Measurements from ENCODE around the gene MRPL44. TPM values are rescaled to one million over a fixed set of nuclear protein-coding genes. Genes with fewer than 3 reads are reported as not detected.

The MRPL44 gene
- total and polyA plus RNA-seq, 11 donors = 20.7 to 54.2 (median 38.2) TPM

DNA sequence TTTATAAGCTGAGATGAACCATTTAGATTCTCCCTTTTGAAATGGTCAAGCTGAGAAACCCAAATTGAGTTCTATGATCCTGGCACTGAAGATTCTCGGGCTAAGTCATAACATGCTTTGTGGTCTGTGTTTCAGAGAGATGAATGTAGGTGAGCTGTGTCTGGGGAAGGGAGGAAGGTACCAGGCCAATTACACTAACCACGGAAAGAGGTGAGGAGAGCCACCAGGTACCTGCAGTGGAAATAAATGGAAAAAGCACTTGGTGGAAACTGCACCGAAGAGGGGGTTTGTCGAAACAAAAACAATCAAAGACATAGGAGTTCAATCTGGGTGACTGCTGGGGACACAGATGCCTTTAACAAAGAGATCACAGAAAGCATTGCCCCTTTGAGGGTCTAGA, 963 bp upstream of the MRPL44 start:
- WGBS, 4 donors = 87 to 95% (median 92%) methylated on average over 4 of the region's 4 CpGs
- peak overlapping the region in 4 of 12 donors; percentile 73 to 95 (median 90) for H3K4me3 ChIP-seq
- TF ChIP-seq, protein P1, sequence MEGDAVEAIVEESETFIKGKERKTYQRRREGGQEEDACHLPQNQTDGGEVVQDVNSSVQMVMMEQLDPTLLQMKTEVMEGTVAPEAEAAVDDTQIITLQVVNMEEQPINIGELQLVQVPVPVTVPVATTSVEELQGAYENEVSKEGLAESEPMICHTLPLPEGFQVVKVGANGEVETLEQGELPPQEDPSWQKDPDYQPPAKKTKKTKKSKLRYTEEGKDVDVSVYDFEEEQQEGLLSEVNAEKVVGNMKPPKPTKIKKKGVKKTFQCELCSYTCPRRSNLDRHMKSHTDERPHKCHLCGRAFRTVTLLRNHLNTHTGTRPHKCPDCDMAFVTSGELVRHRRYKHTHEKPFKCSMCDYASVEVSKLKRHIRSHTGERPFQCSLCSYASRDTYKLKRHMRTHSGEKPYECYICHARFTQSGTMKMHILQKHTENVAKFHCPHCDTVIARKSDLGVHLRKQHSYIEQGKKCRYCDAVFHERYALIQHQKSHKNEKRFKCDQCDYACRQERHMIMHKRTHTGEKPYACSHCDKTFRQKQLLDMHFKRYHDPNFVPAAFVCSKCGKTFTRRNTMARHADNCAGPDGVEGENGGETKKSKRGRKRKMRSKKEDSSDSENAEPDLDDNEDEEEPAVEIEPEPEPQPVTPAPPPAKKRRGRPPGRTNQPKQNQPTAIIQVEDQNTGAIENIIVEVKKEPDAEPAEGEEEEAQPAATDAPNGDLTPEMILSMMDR (IDR thresholded peaks at IDR 0.05) = no peak
- no peak for TF ChIP-seq POLR2A (IDR thresholded peaks at IDR 0.05)
- H3K4me1 ChIP-seq = peaks cover 12 to 45% (median 34%) of the 10 kb centered on the region in 12 donors
- no peaks in the 10 kb centered on the region for H3K9me3 ChIP-seq
- DNase-seq (no peak), ATAC-seq (no peak)
- intact Hi-C loops (cut with DNase I) = loop anchor here in 3 of 10 donors (2.0 to 5.0 kb wide), 3 partner anchors 229 to 631 kb away; partner anchors contain the start of gene CUL3 (in 2 of the 3)
- peak overlapping the region; percentile 53 to 95 (median 84) for H3K27ac ChIP-seq
- no peaks in the 10 kb centered on the region for H3K27me3 ChIP-seq
- H3K36me3 ChIP-seq = peaks cover 0 to 19% (median 14%) of the 10 kb centered on the region in 9 donors

GRCh38 chr2:223959688-223960087, 2.4 kb downstream of the MRPL44 start:
- Histone ChIP-seq H3K36me3 (peaks cover 0 to 49% (median 33%) of the 10 kb centered on the region in 9 donors), H3K9me3 (no peaks in the 10 kb centered on the region), H3K27ac (peak overlapping the region in 1 of 12 donors; percentile 34), H3K4me1 (peaks cover 12 to 65% (median 51%) of the 10 kb centered on the region in 12 donors), H3K4me3 (peak overlapping the region in 6 of 12 donors; percentile 6 to 98 (median 82)), H3K27me3 (no peaks in the 10 kb centered on the region)
- peak in 1 of 4 donors; percentile 11 for ATAC-seq
- intact Hi-C loops (cut with DNase I) = loop anchor here in 2 of 10 donors (5.0 kb wide), 2 partner anchors 232 to 628 kb away; partner anchors contain the start of gene CUL3 (in 1 of the 2)
- no peak for TF ChIP-seq POLR2A (IDR thresholded peaks at IDR 0.05)
- TF ChIP-seq, protein P1 (IDR thresholded peaks at IDR 0.05) = no peak
- WGBS, 4 donors = 23 to 33% (median 25%) methylated on average over 5 of the region's 5 CpGs
- DNase-seq = peak in 2 of 5 donors; percentile 12 to 35

DNA sequence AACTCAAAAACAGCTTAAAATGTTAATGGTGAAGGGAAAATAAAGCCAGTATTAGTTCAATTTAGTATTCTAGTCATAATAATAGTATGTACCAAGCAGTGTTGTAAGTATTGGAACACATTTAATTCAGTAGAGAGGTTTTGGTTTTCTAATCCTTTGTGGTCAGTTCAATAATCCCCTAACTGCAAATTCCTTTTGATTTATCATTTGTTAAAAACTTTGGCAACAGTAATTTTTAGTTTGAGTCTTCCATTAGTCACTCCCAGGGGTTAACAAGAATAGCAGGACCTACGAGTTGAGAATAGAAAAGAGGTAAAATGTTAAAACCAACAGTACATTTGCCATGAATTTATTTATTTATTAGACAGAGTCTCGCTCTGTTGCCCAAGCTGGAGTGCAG, 10.7 kb downstream of the MRPL44 start:
- H3K27ac ChIP-seq = no peak overlapping the region
- ATAC-seq (no peak), DNase-seq (no peak)
- no peaks in the 10 kb centered on the region for H3K27me3 ChIP-seq
- H3K4me3 ChIP-seq = no peak overlapping the region
- 79 to 90% (median 88%) methylated on average over 2 of the region's 2 CpGs for WGBS, 4 donors
- intact Hi-C loops (cut with DNase I) = loop anchor here in 1 of 10 donors (2.0 kb wide), 1 partner anchor 317 kb away; no protein-coding TSS in a partner anchor
- peaks cover 3 to 62% (median 52%) of the 10 kb centered on the region in 9 donors for H3K36me3 ChIP-seq
- H3K9me3 ChIP-seq = no peaks in the 10 kb centered on the region
- no peak for TF ChIP-seq POLR2A (IDR thresholded peaks at IDR 0.05)
- TF ChIP-seq, protein P1 (IDR thresholded peaks at IDR 0.05) = no peak
- peaks cover 0 to 15% (median 3%) of the 10 kb centered on the region in 12 donors for H3K4me1 ChIP-seq

- Histone ChIP-seq H3K27me3 (no peaks in the 10 kb centered on the region), H3K4me1 (peaks cover 0 to 11% (median 0%) of the 10 kb centered on the region in 12 donors), H3K9me3 (no peaks in the 10 kb centered on the region), H3K27ac (no peak overlapping the region), H3K36me3 (peaks cover 3 to 50% (median 43%) of the 10 kb centered on the region in 9 donors), H3K4me3 (no peak overlapping the region)
- ATAC-seq (no peak), DNase-seq (no peak)
- intact Hi-C loops (cut with DNase I) = loop anchor here in 1 of 10 donors (2.0 kb wide), 1 partner anchor 315 kb away; no protein-coding TSS in a partner anchor
- WGBS, 4 donors = 24 to 68% (median 49%) methylated on average over 2 to 3 of the region's 3 CpGs
- TF ChIP-seq, protein P1 (IDR thresholded peaks at IDR 0.05) = no peak
- TF ChIP-seq POLR2A (IDR thresholded peaks at IDR 0.05) = no peak
Measured at GRCh38 chr2:223969315-223969714, 12.1 kb downstream of the MRPL44 start.

Data from heart left ventricle (tissue), 16 donors.